Measurements from ENCODE around the gene C1orf226.

Gene C1orf226

DNA sequence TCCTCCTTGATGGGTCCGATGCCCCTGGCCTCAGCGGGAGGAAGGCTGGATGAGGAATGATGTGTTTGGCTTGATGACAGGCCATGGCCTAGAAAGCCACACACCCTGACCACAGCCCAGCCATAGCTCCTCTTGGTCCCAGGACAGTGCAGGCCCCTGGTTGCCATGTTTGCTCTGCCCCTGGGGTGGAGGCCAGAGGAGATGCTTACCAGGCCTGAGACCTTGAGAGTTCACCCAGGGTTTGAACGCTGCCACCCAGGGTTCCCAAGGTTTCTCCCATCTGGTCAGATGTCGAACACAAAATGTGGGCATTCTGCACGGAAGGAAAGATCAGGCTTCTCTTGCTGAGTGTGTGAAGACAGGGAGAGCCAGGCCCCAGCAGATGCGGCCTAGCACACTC is 2.6 kb downstream of the C1orf226 start:
- in situ Hi-C loops (cut with MboI; ENCODE audit: low sequenced_read_pairs): no loop called here

DNA sequence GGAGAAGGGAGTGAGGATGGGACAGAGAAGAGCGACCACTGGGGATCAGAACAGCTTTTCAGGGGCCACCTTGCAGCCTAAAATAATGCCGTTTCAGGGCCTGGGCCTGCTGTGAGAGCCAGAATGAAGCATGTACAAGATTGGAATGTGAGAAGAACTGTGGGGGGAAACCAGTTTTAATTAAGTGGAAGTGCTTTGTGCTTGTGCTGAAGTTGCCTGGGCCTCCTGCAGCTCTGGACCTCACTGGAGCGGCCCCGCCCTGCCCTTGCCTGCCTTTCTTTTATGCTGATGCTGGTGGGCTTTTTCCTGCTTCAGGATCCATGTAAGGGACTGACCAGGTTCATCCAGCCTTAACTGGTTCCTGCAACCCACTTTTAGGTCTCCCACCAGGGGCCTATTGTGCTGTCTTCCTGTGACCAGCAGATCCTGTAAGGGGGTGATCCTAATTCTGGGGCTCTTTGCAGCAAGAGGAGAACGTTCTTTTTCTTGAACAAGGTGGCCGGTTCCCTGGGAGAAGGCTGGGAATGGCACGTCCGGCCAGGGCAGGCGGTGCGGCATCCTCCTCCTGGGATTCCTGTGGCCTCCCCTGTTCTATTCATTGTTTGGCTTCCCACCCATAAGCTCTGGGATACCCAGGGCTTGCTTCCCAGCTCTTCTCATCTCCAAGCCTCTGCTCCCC is 3.2 kb downstream of the C1orf226 start:
- in situ Hi-C loops (cut with MboI; ENCODE audit: low sequenced_read_pairs): no loop called here

DNA sequence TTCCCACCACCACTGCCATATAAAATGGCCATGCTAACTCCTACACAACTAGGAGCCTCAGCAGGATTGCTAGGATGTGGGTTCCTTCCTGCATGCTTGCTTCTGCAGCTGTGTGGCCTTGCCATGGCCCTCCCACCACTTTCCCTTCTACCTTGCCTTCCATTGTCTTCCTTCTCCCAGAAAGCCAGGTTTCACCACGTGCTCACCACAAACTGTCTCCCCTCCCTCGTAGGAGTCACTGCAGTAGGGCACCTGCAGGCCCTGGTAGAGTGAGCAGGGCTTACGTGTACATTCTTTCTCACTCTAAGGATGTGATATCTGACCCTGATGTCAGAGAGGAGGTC is 3.7 kb downstream of the C1orf226 start:
- in situ Hi-C loops (cut with MboI; ENCODE audit: low sequenced_read_pairs): no loop called here

DNA sequence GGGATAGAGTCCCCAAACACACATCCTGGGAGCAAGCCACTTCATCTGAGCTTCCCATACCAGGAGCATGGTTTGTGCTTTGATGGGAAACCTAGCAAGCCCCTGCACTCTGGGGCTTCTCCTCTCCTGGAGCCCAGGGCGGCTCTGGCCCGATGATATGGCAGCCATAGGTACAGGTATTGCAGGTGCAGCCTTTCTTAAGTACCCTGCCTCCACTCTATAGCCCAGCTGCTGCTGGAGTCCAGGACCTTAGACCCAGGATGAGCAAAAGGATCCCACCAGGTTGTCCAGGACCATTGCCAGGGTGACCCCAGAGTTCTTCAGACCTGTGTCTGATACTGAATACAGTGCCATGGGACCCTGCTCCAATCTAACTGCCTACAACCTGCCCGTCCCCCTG is 4.2 kb downstream of the C1orf226 start:
- in situ Hi-C loops (cut with MboI; ENCODE audit: low sequenced_read_pairs): no loop called here

DNA sequence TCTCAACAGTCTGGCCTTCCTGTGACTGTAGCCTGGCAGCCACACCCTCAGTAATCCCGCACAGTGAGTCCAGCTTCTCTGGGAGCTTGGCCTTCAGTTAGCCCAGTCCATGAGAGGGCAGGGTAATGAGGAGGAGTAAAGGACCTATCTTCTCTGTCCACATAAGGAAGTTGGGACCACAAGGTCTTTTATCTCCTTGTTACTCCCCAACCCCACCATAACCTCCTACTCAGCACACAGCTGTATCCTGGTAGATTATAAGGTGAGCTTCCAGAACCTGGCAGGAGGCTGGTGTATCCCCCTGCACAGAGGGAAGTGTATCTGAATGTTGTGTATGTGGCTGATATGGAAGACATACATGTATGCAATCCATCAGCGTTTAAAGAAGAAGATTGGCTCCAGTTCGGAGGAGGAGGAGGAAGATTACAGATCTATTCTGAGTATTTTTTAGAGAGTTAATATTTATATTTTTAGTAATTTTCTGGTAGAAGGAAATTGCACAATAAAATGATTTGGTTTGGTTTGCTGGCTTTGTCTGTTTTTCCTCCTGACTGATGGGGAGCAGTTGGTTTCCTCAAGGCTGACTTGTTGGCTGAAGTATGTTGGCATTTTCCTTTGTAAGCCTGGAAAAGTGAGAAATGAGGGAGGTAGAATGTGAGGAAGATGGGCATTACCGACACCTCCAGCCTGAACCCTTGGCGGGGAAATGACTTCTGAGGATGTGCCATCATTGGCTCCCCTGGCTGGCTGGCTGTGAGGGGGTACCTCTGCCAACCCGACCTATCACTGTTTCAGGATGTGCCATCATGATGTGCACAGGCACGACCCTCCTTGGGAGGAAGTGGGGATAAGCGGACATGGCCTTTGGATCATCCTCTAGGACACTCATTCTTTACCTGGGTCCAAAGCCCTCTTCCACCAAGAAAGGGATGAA is 5.0 kb downstream of the C1orf226 start:
- in situ Hi-C loops (cut with MboI; ENCODE audit: low sequenced_read_pairs): no loop called here

DNA sequence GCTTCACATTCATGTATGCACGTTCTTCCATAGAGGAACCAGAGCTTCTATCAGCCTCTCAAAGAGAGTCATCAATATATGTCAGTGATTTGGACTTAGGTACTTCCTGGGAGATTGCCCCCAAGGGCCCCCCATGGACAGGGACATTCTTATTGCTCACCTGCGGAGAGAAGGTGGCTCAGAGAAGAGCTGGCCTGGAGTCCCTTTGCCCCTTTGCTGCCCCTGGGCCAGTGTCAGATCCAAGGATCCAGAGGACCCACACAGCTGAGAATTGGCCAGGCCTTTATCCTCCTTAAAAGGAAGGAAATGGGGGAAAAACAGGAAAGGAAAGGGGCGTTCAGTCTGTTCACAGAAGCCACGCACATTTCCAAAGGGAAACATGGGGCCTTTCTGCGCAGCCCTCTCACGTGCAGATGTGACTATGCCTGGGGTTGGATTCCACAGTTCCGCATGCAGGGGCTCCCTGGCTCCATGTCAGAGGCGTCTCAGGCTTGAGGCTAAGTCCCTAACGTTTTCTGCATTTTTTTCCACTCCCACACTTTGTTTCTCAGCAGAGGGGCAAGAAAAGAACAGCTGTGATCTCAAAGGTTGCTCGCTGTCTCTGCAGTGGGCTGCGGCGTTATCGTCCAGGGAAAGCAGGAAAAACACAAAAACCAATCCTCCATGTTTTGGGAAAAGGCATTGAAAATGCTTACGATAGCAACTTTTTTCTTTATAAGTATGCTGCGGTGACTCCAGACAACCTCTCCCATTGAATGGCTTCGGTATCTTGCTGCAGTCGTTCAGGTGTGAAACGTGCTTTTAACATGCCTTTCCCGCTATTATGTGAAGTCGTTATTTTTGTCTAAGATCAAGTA is 5.9 kb downstream of the C1orf226 start:
- in situ Hi-C loops (cut with MboI; ENCODE audit: low sequenced_read_pairs): no loop called here

DNA sequence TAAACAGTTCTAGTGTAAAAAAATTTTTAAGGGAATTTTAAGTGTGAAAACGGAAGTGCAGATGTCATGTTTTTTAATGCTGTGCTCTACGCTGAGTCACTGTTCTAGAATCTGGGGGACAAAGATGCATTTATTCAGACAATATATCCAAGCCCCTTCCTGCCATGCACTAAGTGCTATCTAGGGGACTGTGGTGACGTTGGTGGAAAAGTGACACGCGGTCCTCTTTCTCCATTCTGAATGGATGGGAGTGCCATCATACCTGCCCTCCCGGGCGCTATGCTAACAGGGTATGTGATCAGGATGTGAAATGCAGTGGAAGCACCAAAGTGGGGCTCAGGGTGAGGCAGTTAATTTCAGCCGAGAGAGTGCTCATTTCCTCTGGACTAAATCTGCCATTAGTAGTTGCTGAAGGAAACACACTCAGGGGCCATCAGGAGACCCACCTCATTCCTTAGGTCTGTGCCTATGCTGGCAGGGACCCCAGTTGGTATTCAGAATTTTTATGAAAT is 6.6 kb downstream of the C1orf226 start:
- in situ Hi-C loops (cut with MboI; ENCODE audit: low sequenced_read_pairs): no loop called here

DNA sequence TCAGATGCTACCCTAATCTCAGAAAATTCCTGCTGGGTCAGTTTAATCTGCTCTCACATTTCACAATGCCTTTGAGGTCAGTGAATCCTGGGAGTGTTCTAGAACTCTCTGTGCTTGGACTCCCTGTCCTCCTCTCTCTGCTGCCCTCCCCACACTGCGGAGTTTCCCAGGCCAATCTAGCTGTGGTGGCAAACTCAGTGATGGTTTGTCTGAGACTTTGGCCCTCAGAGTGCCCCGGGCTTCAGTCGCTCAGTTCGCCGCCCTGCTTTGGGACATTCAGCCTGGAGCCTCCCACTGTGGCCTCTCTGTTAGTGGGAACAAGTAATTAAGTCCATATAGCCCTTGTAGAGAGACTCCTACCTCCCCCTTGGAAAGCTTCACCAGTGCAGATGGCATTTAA is 7.1 kb downstream of the C1orf226 start:
- in situ Hi-C loops (cut with MboI; ENCODE audit: low sequenced_read_pairs): no loop called here

DNA sequence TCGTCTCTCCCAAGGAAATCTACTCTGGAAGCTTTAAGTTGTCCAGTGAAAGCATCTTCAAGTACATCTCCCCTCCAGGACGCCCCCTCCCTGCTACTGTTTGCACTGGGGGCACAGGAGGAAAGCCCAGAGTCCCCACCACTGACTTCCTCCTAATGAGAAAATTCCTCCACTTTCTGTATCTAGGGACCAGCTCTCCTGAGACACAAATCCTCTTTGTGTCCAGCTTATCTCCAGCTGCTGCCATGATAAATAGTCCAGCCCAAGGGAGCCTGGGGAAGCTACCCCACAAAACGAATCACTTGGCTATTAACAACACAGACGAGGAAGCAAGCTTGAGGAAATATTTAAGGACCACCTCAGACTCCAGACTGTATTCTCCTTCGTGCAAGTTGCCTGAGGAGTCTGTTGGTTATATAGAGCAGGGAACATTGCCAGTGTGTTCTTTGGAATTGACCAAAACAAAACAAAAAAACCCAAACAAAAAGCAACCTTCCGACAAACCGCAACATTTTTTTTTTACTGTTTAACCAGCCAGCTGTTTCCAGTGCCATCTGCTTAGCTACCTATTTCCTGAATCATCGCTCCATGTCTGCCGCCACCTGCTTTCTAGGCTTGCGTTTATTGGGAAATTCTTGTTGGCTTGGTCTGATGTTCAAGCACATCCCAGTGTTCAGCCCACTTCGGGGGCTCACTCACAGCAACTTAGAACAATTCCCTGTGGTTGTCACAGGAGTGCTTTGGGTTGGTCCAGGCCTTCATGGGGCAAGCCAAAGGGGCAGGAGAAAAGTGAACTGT is 7.7 kb downstream of the C1orf226 start:
- in situ Hi-C loops (cut with MboI; ENCODE audit: low sequenced_read_pairs): no loop called here

DNA sequence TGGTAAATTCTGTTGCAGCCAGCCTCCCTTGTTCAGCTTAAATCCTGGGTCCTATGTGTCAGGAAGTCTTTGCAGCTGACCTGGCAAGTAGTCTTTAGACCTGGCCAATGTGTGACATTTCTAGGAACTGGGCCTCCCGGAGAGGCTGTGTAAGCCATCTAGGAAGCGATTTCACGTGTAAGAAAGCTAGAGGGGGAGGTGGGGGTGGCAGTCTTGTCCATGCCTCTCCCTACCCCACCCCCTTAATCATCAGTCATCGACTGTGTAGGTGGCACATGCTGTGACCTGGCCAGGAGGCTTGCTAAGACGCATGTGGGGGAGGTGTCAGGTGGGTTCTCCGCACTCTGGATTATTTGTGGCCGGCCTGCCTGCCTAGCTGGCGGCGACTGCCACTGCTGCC is 8.4 kb downstream of the C1orf226 start:
- in situ Hi-C loops (cut with MboI; ENCODE audit: low sequenced_read_pairs): no loop called here

DNA sequence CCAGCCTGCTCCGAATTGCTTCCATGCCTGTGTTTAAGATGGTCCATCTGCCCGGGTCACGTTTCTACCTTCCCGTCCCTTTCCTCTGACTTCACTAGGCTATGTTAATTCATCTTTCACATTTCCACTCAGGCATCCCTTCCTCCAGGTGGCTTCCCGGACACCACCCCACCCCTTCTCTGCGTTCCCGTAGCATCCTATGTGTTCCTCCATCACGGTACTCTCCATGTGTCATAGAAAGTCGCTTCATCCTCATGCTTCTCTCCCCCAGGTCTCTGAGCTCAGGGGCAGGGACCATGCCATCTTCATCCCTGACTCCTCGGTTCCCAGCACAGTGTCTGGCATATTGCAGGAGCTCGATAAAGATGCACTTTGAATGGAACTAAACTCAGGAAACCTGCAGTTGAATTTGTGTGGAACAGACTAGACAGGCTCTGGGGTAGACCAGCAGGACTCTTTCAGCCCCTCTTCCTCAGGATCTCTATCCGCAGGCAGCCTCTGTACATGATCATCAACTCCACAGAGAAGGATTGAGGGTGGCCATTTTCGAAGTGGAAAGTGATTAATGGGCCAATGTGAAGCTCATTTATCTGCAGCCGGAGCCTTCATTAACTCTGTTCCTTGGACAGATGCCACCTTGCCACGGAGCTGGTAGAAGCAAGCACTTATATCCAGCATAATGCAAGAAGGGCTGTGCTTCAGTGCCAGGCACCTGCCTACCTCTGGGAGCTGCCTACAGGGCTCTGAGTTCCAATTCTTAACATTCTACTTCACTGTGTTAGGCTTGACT is 9.1 kb downstream of the C1orf226 start:
- in situ Hi-C loops (cut with MboI; ENCODE audit: low sequenced_read_pairs): no loop called here

DNA sequence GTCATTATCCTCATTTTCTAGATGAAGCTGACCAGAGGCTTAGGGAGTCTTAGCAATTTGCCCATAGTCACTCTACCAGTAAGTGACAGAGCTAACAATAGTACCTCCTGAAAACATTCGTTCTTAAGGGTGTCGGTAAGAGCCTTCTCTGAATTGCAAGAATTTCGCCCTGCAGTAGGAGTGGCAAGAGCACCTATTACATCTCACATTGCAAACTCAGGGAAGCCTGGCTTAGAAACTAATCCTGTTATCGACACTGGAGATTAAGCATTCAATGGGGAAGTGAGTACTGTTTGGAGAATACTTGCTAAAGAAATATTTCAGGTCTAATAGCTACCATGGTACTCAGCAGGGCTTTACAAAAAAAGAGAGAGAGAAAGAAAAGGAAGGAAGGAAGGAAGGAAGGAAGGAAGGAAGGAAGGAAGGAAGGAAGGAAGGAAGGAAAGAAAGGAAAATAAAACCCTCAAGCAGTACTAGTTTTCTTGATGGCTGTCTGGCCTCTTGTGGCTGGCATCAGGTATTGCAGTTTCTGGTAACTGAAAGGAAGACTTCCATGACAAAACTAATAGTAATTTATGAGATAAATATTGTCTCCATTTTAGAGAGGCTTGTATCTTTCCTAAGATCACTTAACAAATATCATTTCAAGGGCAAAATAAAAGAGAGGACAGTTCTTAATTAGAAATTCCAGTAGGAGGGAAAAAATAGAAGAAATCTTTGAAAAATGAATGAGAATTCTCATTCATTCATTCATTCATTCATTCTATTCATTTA is 10.4 kb downstream of the C1orf226 start:
- in situ Hi-C loops (cut with MboI; ENCODE audit: low sequenced_read_pairs): no loop called here

DNA sequence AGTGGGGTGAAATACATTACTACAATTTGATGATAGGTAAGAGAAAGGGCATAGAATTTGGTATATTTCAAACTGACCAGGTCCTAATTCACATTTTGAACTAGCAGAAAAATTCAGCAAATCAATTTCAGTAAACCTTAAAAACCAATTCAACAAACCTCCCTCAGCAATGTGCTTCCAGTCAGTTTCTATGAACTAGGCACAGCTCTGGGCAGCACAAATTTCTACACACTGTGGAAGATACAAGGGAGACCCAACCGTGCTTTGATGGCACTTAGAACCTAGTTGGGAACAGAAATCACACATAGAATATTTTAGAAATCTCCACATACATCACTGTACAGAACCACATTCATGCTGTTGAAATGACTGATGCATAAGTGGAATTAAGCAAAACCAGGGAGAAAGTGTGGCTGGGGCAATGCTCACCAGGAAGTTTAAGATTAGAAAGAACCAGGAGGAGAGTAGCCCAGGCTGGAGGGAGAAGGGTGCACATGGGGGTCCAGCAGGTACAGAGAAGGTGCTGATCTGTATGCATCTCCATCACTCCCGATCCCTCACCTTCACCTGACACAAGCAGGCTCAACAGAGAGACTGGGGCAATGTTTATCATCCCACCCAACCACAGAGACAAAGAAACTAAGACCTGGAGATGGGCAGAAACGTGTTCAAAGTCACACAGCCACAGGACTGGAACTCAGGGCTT is 14.8 kb downstream of the C1orf226 start:
- in situ Hi-C loops (cut with MboI; ENCODE audit: low sequenced_read_pairs): no loop called here

DNA sequence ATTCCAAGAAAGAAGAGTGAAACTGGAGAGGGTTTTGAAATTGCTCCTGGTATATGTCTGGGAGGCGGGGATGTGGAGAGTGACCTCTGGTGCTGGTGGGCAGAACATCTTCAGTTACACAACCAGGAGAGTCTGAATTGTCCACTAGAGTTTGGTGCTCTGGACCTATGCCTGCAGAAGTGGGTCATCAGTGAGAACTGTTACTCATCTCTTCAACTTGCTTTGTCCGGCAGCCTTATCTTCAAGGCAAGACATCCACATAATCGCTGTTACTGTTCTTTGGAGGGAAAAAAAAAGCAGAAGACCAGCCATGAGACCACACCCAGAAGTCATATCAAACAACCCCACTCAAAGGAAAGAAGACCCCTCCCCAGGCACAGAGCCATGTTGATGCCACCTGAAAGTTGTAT is 15.5 kb downstream of the C1orf226 start:
- in situ Hi-C loops (cut with MboI; ENCODE audit: low sequenced_read_pairs): no loop called here

DNA sequence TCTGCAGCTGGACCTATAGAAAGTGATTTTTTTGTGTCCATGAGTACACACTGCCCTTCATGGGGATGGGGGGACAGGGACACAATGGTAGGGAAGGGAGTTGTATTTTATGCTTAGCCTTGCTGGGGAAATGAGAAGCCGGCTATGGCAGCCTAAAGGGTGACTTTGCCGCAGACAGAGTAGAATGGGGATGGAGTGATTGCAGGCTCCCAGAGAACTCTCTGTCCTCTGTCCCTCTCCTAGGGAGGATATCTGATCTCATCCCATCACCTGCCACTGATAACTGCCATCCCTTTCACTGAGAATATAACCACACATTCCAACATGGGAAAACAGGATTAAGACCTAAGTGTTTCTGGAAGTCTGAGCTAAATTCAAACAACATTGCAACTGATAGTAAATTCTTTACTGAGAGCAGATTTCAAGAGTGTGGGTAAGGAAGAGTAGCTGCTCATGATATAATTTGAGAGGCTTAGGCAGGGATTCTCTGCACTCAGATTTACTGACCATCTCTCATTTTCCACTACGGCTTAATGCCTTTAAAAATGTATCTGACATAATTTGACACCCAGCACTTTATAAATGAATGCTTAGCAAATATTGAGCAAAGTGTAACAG is 16.5 kb downstream of the C1orf226 start:
- in situ Hi-C loops (cut with MboI; ENCODE audit: low sequenced_read_pairs): no loop called here

DNA sequence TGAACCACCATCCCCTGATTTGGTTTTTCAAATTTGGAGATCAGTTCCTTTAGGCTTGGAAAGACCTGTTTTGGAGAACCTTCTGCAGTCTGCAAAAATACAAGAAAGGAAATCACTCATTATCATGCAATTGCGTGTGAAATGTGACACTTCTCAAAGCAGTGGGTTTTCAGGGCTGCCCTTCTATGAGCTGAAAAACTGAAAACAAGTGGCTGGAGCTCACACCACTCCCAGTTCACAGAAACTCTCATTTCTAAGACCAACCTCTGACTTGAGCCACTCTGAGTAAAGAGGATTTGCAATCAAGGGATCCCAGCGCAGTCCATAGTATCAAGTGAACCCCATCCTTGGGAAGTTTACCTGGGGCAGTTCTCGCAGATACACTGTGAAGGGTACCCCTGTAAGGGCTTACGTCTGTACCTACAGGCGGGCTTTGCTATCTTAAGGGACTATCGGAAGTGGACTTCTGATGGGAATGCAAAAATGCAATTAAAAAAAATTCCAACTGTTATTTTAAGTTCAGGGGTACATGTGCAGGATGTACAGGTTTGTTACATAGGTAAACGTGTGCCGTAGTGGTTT is 17.6 kb downstream of the C1orf226 start:
- in situ Hi-C loops (cut with MboI; ENCODE audit: low sequenced_read_pairs): no loop called here

DNA sequence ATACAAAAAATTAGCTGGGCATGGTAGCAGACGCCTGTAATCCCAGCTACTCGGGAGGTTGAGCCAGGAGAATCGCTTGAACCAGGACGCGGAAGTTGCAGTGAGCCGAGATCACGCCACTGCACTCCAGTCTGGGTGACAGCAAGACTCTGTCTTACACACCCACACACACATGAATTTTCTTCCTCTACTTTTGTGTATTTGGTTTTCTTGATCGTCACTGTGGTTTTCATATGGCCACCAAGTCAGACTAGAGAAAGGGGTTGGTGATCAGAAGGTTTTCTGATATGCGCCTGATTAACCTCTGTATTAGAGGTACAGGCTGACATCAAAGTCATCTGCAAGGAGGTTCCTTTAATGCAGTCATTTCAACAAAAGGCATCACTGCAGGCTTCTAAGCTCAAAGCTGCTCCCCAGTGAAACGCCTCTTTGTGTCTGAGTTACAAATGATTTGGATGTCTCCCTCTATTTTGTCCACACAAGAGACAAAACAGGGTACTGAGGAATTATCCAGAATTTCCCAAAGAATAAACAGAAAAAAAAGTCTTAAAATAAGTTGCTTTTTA is 19.3 kb downstream of the C1orf226 start:
- in situ Hi-C loops (cut with MboI; ENCODE audit: low sequenced_read_pairs): no loop called here
